ENCODE results near the gene ZDHHC19.

Gene ZDHHC19

GRCh38 chr3:196236223-196236622 is 25.0 kb upstream of the ZDHHC19 start:
- no peak for TF ChIP-seq CTCF (IDR thresholded peaks at IDR 0.05)
- Mint-ChIP-seq H3K36me3 (ENCODE audit: low read depth) (peaks cover 11% of the 10 kb centered on the region), H3K4me3 (no peak overlapping the region), H3K9me3 (no peaks in the 10 kb centered on the region), H3K27me3 (ENCODE audit: low read depth, poor library complexity) (no peaks in the 10 kb centered on the region), H3K4me1 (no peaks in the 10 kb centered on the region), H3K27ac (no peak overlapping the region)
- DNase-seq: no peak

GRCh38 chr3:196235452-196236122 is 24.4 kb upstream of the ZDHHC19 start:
- no peak overlapping the region for H3K27ac Mint-ChIP-seq
- no peak for DNase-seq
- TF ChIP-seq CTCF (IDR thresholded peaks at IDR 0.05): no peak
- H3K9me3 Mint-ChIP-seq: no peaks in the 10 kb centered on the region
- H3K27me3 Mint-ChIP-seq (ENCODE audit: low read depth, poor library complexity): no peaks in the 10 kb centered on the region
- H3K4me3 Mint-ChIP-seq: no peak overlapping the region
- no peaks in the 10 kb centered on the region for H3K4me1 Mint-ChIP-seq
- H3K36me3 Mint-ChIP-seq (ENCODE audit: low read depth): peaks cover 10% of the 10 kb centered on the region

GRCh38 chr3:196232882-196233251 is 21.7 kb upstream of the ZDHHC19 start:
- H3K9me3 Mint-ChIP-seq: no peaks in the 10 kb centered on the region
- TF ChIP-seq CTCF (IDR thresholded peaks at IDR 0.05): no peak
- peaks cover 7% of the 10 kb centered on the region for H3K36me3 Mint-ChIP-seq (ENCODE audit: low read depth)
- H3K4me1 Mint-ChIP-seq: peaks cover 1% of the 10 kb centered on the region
- H3K27me3 Mint-ChIP-seq (ENCODE audit: low read depth, poor library complexity): peaks cover 3% of the 10 kb centered on the region
- no peak overlapping the region for H3K4me3 Mint-ChIP-seq
- no peak for DNase-seq
- H3K27ac Mint-ChIP-seq: no peak overlapping the region

GRCh38 chr3:196232154-196232881 is 21.1 kb upstream of the ZDHHC19 start:
- Mint-ChIP-seq H3K9me3 (no peaks in the 10 kb centered on the region), H3K27ac (no peak overlapping the region), H3K36me3 (ENCODE audit: low read depth) (peaks cover 5% of the 10 kb centered on the region), H3K4me3 (no peak overlapping the region), H3K4me1 (peaks cover 7% of the 10 kb centered on the region), H3K27me3 (ENCODE audit: low read depth, poor library complexity) (peaks cover 5% of the 10 kb centered on the region)
- DNase-seq: no peak
- no peak for TF ChIP-seq CTCF (IDR thresholded peaks at IDR 0.05)

- no peak for TF ChIP-seq CTCF (IDR thresholded peaks at IDR 0.05)
- no peak overlapping the region for H3K4me3 Mint-ChIP-seq
- no peaks in the 10 kb centered on the region for H3K9me3 Mint-ChIP-seq
- H3K4me1 Mint-ChIP-seq: peaks cover 19% of the 10 kb centered on the region
- H3K36me3 Mint-ChIP-seq (ENCODE audit: low read depth): no peaks in the 10 kb centered on the region
- H3K27ac Mint-ChIP-seq: peak overlapping the region; percentile 65
- no peak for DNase-seq
- peaks cover 8% of the 10 kb centered on the region for H3K27me3 Mint-ChIP-seq (ENCODE audit: low read depth, poor library complexity)
Measured at GRCh38 chr3:196227629-196228493, 16.7 kb upstream of the ZDHHC19 start.

Measured in nephron progenitor cell (in vitro differentiated cells).